Esophagus squamous epithelium (tissue), 4 donors: Measurements from ENCODE around the gene SLC41A3.

ENCODE experiments used
- POLR2A ChIP-seq, 4 donors: fragments of 450-650 bp; IDR thresholded peaks; one replicate each; pipeline ENCODE4 v1.6.1; 2017; ENCODE audit warnings: antibody characterized with exemption in 4 of 4, mild to moderate bottlenecking in 4 of 4, moderate library complexity in 3 of 4
- TF ChIP-seq, protein P1 (sequence below), 6 experiments: fragments of 450-650 bp in 4 of 6; fragments of 200-600 bp in 2 of 6; sonication (generic) in 2 of 6; IDR thresholded peaks; one replicate each; pipeline ENCODE4 v1.5.1; 2016 to 2019; ENCODE audit warnings: antibody characterized with exemption in 6 of 6, mild to moderate bottlenecking in 4 of 6, moderate library complexity in 4 of 6

DNA sequence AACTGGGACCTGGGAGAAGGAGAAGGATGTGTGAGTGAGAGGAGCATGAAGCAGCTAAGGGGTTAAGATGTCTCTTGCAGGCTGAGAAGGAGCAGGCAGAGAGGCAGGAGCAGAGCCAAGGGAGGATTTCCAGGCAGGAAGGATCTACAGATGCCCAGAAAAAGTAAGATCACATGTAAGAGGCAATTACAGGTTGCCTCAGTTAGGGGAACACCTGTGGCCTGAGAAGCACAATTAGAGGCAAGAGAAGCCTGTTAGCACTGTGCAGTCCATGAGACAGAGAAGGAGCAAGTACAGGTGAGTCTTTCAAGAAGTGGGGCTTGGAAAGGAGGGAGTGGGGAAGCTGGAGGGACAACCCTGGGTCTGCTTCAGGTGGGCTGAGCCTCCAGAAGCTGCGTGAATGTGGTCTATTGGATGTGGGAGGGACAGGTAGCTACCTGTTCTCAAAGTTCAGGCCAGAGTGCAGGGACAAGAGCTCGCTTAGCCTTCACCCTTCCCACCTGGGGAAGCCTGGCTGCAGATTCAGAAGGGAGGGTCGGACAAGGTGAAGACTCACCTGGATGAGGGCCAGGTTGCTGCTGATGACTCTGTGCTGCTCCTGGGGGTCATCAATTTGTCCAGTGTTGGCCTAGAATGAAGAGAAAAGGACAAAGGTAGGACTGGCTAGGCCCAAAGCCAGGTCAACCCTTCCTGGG is 50.7 kb downstream of the SLC41A3 start:
- TF ChIP-seq, protein P1, sequence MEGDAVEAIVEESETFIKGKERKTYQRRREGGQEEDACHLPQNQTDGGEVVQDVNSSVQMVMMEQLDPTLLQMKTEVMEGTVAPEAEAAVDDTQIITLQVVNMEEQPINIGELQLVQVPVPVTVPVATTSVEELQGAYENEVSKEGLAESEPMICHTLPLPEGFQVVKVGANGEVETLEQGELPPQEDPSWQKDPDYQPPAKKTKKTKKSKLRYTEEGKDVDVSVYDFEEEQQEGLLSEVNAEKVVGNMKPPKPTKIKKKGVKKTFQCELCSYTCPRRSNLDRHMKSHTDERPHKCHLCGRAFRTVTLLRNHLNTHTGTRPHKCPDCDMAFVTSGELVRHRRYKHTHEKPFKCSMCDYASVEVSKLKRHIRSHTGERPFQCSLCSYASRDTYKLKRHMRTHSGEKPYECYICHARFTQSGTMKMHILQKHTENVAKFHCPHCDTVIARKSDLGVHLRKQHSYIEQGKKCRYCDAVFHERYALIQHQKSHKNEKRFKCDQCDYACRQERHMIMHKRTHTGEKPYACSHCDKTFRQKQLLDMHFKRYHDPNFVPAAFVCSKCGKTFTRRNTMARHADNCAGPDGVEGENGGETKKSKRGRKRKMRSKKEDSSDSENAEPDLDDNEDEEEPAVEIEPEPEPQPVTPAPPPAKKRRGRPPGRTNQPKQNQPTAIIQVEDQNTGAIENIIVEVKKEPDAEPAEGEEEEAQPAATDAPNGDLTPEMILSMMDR (IDR thresholded peaks at IDR 0.05): no peak
- TF ChIP-seq POLR2A (IDR thresholded peaks at IDR 0.05): no peak
